WTC11 (cell line): Measurements from ENCODE around the gene TMPRSS3. TPM values are rescaled to one million over a fixed set of nuclear protein-coding genes. Genes with fewer than 3 reads are reported as not detected.

Experiments used
- ATAC-seq: fragments of 200-7000 bp; cut with Tn5 transposase; 2 replicates; pipeline ENCODE4 v1.10.0; 2021; ENCODE audit warnings: mild to moderate bottlenecking, moderate library complexity
- CTCF ChIA-PET: fragments of 300-600 bp; sonication (Branson Sonifier 250); formaldehyde crosslinking; loops from one replicate; lab custom pipeline; 2021; ENCODE audit warnings: antibody characterized with exemption; lab: Charles Lee
- POLR2A ChIA-PET: fragments of 350-600 bp; sonication (Branson Sonifier 250); formaldehyde crosslinking; loops from one replicate; lab custom pipeline; 2021; ENCODE audit warnings: antibody characterized with exemption; lab: Charles Lee
- DNase-seq: peaks from one replicate; pipeline ENCODE4 v3.0.0; 2021; ENCODE audit warnings: low spot score
- H3K27ac Mint-ChIP-seq: 2 replicates; pipeline ENCODE4 v1.8.0; 2021; ENCODE audit warnings: mixed read lengths
- H3K27me3 Mint-ChIP-seq: 2 replicates; pipeline ENCODE4 v1.8.0; 2021; ENCODE audit warnings: low read depth, mild to moderate bottlenecking, moderate library complexity, mixed read lengths
- H3K36me3 Mint-ChIP-seq: 2 replicates; pipeline ENCODE4 v1.8.0; 2021; ENCODE audit warnings: mixed read lengths
- H3K4me1 Mint-ChIP-seq: 2 replicates; pipeline ENCODE4 v1.8.0; 2022; ENCODE audit warnings: mixed read lengths
- H3K4me3 Mint-ChIP-seq: 2 replicates; pipeline ENCODE4 v1.8.0; 2021; ENCODE audit warnings: mild to moderate bottlenecking, moderate library complexity, mixed read lengths
- H3K9me3 Mint-ChIP-seq: 2 replicates; pipeline ENCODE4 v1.8.0; 2021; ENCODE audit warnings: mixed read lengths
- AFF4 ChIP-seq: sonication (generic); formaldehyde crosslinking; IDR thresholded peaks from 2 replicates; pipeline ENCODE4 v1.8.1; 2023; ENCODE audit warnings: mild to moderate bottlenecking, missing genetic modification reagents, borderline replicate concordance
- CTCF ChIP-seq: fragments of 200-600 bp; IDR thresholded peaks from 2 replicates; pipeline ENCODE4 v1.8.0; 2022; ENCODE audit warnings: antibody characterized with exemption
- E2F4 ChIP-seq: sonication (generic); formaldehyde crosslinking; IDR thresholded peaks from 2 replicates; pipeline ENCODE4 v1.8.1; 2022; ENCODE audit warnings: low read depth, mild to moderate bottlenecking, moderate library complexity, missing genetic modification reagents, borderline replicate concordance
- ELF4 ChIP-seq: sonication (generic); formaldehyde crosslinking; IDR thresholded peaks from 2 replicates; pipeline ENCODE4 v1.8.1; 2022; ENCODE audit warnings: low read depth, mild to moderate bottlenecking, moderate library complexity, missing genetic modification reagents
- ERG ChIP-seq: fragments of 250-450 bp; sonication (Bioruptor Pico); IDR thresholded peaks from 2 replicates; pipeline ENCODE4 v1.8.0; 2021; ENCODE audit warnings: mild to moderate bottlenecking
- ETV6 ChIP-seq: sonication (generic); formaldehyde crosslinking; IDR thresholded peaks from 2 replicates; pipeline ENCODE4 v1.8.1; 2022; ENCODE audit warnings: mild to moderate bottlenecking, missing genetic modification reagents
- FOXK1 ChIP-seq: sonication (generic); formaldehyde crosslinking; IDR thresholded peaks from 2 replicates; pipeline ENCODE4 v1.8.0; 2022; ENCODE audit warnings: mild to moderate bottlenecking, moderate library complexity, missing genetic modification reagents
- FOXP1 ChIP-seq: sonication (generic); formaldehyde crosslinking; IDR thresholded peaks from 2 replicates; pipeline ENCODE4 v1.8.0; 2022; ENCODE audit warnings: missing genetic modification reagents, mild to moderate bottlenecking, moderate library complexity, borderline replicate concordance
- HMGA2 ChIP-seq: fragments of 250-450 bp; sonication (Bioruptor Pico); IDR thresholded peaks from 2 replicates; pipeline ENCODE4 v1.4.0; 2021; ENCODE audit warnings: mild to moderate bottlenecking, moderate library complexity
- HMGXB4 ChIP-seq: sonication (generic); formaldehyde crosslinking; IDR thresholded peaks from 2 replicates; pipeline ENCODE4 v1.8.1; 2023; ENCODE audit warnings: mild to moderate bottlenecking, moderate library complexity, missing genetic modification reagents
- MLX ChIP-seq: sonication (generic); formaldehyde crosslinking; IDR thresholded peaks from 2 replicates; pipeline ENCODE4 v1.8.1; 2023; ENCODE audit warnings: mild to moderate bottlenecking, missing genetic modification reagents, moderate library complexity
- SP1 ChIP-seq: sonication (generic); formaldehyde crosslinking; conservative IDR thresholded peaks from 2 replicates; pipeline ENCODE4 v1.8.1; 2022; ENCODE audit warnings: missing genetic modification reagents
- total RNA-seq: library from RNA; stranded (reverse); gene quantifications from 3 replicates; pipeline ENCODE4 v1.2.3, GENCODE V29; 2021

Gene TMPRSS3
- total RNA-seq, 1 experiment from 2014 or later, result 0.39 TPM

- TF ChIP-seq FOXP1 (CRISPR knock-in tag) (no peak), ELF4 (CRISPR knock-in tag) (no peak), SP1 (CRISPR knock-in tag) (no peak), AFF4 (CRISPR knock-in tag) (no peak)
These were observed 56.8 kb downstream of the TMPRSS3 start (continued) for GRCh38 chr21:42338729-42339715.

GRCh38 chr21:42337830-42338728, 57.8 kb downstream of the TMPRSS3 start:
- H3K4me3 Mint-ChIP-seq, result peak overlapping the region; percentile 40; the same call in 1 of the 2 replicates

More at GRCh38 chr21:42337830-42338728, 57.8 kb downstream of the TMPRSS3 start:
- ChIA-PET POLR2A (no interaction called here), CTCF (interaction anchor here (0.5 to 4.4 kb wide), 32 partner anchors 13 to 726 kb away, joined by 3 to 165 read pairs (median 4); partner anchors contain the start of genes TFF2, TFF3 and UBASH3A)
- Mint-ChIP-seq H3K36me3 (no peaks in the 10 kb centered on the region), H3K4me1 (peaks cover 39% of the 10 kb centered on the region), H3K27ac (peak overlapping the region; percentile 97), H3K9me3 (peaks cover 11% of the 10 kb centered on the region), H3K27me3 (no peaks in the 10 kb centered on the region)
- TF ChIP-seq ERG (CRISPR knock-in tag), result no peak
- TF ChIP-seq HMGXB4 (CRISPR knock-in tag), result no peak
- TF ChIP-seq HMGA2, result no peak
- TF ChIP-seq SP1 (CRISPR knock-in tag), result 0 out of 2 replicates have a peak, but pooled peaks have one; percentile 46
- no peak for TF ChIP-seq MLX (CRISPR knock-in tag)
- peak; percentile 33; the same call in 1 of the 2 replicates for TF ChIP-seq FOXK1
- peak; percentile 52 for TF ChIP-seq CTCF
- 0 out of 2 replicates have a peak, but pooled peaks have one; percentile 25 for TF ChIP-seq ETV6 (CRISPR knock-in tag)
- TF ChIP-seq E2F4 (CRISPR knock-in tag), result no peak
- DNase-seq (peak; percentile 90), ATAC-seq (peak; percentile 81)
